HG03103 (cell line): Measurements from ENCODE around the gene POMP.
A peak's percentile ranks its signal among the peaks of the same experiment; 100 is the strongest.

Experiments used
- ATAC-seq: cut with Tn5 transposase; IDR thresholded peaks from one replicate; pipeline ENCODE4 v1.9.1; 2021; ENCODE audit warnings: low read depth; ENCODE audit not compliant: unreplicated experiment

POMP gene

GRCh38 chr13:28658796-28659620 lies at the start of gene POMP:
TSS of gene POMP (plus strand) at chr13:28659130. CDS start at chr13:28659185, 55 bp downstream.
- peak; percentile 80 for ATAC-seq

- no peak for ATAC-seq
Measured at GRCh38 chr13:28609381-28609780, 49.5 kb upstream of the POMP start.

GRCh38 chr13:28609926-28610325 lies 49.0 kb upstream of the POMP start:
- ATAC-seq = no peak

- no peak for ATAC-seq
Measured at GRCh38 chr13:28610996-28611395, 47.9 kb upstream of the POMP start.

- ATAC-seq = no peak
Measured at GRCh38 chr13:28611654-28612131, 47.2 kb upstream of the POMP start.

GRCh38 chr13:28613562-28613961 lies 45.4 kb upstream of the POMP start:
- ATAC-seq = no peak

- no peak for ATAC-seq
Measured at GRCh38 chr13:28615916-28616446, 42.9 kb upstream of the POMP start.

GRCh38 chr13:28618230-28618994 lies 40.5 kb upstream of the POMP start:
- no peak for ATAC-seq

GRCh38 chr13:28620011-28620830 lies 38.7 kb upstream of the POMP start:
- ATAC-seq = no peak

GRCh38 chr13:28621449-28621848 lies 37.5 kb upstream of the POMP start:
- ATAC-seq = no peak

GRCh38 chr13:28622286-28622685 lies 36.6 kb upstream of the POMP start:
- ATAC-seq = no peak

- ATAC-seq = no peak
Measured at GRCh38 chr13:28623782-28624706, 34.9 kb upstream of the POMP start.

GRCh38 chr13:28624707-28625432 lies 34.1 kb upstream of the POMP start:
- no peak for ATAC-seq

GRCh38 chr13:28626266-28626665 lies 32.7 kb upstream of the POMP start:
- no peak for ATAC-seq

- ATAC-seq = no peak
Measured at GRCh38 chr13:28628241-28628640, 30.7 kb upstream of the POMP start.

- ATAC-seq = no peak
Measured at GRCh38 chr13:28630869-28631268, 28.1 kb upstream of the POMP start.

- no peak for ATAC-seq
Measured at GRCh38 chr13:28631801-28632200, 27.1 kb upstream of the POMP start.

GRCh38 chr13:28636069-28636468 lies 22.9 kb upstream of the POMP start:
- ATAC-seq = no peak
